ENCODE measurements around the gene IL17RB.
A peak's percentile ranks its signal among the peaks of the same experiment; 100 is the strongest.

The IL17RB gene, protein sequence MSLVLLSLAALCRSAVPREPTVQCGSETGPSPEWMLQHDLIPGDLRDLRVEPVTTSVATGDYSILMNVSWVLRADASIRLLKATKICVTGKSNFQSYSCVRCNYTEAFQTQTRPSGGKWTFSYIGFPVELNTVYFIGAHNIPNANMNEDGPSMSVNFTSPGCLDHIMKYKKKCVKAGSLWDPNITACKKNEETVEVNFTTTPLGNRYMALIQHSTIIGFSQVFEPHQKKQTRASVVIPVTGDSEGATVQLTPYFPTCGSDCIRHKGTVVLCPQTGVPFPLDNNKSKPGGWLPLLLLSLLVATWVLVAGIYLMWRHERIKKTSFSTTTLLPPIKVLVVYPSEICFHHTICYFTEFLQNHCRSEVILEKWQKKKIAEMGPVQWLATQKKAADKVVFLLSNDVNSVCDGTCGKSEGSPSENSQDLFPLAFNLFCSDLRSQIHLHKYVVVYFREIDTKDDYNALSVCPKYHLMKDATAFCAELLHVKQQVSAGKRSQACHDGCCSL

DNA sequence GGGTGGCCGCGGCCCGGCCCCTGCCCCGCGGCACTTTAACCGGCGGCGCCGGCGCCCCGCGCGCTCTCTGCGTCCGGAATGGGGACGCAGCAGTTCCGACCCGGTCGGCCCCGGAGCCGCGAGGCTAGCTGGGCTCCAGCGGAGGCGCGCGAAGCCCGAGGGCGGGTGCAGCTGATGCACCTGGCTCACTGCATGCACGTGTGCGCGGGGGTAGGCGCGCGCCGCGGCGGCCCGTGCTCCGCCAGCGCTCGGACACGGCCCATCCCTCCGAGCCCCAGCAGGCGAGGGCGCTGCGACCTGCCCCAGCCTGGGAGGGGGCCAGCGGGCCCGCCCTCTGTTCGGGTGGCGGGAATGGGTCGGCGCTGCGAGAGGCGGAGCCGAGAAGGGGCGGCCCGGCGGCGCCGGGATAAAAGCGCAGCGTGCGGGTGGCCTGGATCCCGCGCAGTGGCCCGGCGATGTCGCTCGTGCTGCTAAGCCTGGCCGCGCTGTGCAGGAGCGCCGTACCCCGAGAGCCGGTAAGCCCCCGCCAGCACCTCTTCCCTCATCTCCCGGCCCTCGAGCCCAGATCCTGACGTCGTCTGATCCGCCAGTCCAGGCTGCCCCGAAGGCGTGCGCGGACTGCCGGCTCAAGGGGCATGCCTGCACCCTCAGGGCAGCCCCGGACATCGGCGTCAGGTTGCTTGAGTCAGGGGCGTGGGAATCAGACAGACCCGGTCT is at the start of gene IL17RB, which contains the start of gene CHDH:
IL17RB (plus strand) TSS at position 435 of the 717 bp plus-strand sequence; CDS start at position 456, 21 bp downstream.
CHDH (minus strand) TSS at position 286 of the 717 bp plus-strand sequence. CDS start 22,411 bp downstream, outside the sequence.
- no peak for DNase-seq (ENCODE audit: low read depth in 2 of 2)

DNA sequence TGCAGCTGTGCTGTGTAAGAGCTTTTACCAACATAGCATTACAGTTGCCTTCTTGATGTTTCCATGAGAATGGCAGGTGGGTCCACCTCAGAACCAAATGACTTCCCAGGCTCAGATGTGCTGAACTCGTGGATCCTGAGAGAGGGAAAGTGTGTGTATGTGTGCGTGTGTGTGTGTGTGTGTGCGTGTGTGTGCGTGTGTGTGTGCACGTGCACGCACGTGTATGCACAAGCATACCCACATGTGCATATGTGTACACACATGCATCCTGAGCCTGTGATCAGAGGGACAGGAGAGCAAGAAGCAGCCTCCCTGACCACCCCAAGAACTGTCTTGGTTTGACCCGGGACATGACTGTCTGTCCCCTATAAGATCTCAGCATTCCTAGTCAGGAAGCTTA is 48.2 kb upstream of the IL17RB start:
- DNase-seq (ENCODE audit: low read depth in 2 of 2): no peak

DNA sequence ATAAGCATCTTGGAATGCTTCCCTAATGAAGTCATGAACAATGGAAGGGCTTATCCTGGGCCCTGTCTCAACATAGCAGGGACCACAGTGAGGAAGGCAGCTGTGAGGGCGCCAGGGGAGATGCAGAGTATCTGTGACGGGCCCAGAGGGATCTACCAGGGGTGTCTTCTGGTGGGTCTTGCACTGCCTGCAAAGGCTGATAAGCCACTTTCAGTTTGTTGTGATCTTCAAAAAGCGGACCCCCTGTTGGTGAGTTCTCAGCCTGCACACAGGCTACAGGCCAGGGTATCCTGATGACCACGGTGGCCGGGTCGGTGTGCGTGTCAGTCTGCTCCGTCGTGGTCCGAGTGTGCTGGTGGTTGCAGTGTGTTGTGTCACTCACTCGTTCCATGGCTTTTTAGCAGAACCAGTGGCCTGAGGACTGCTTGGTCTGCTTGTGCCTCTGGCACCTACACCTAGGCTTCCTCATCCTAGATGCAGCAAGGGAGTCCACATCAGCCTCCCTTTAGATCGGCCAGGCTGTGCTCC is 47.0 kb upstream of the IL17RB start:
- no peak for DNase-seq (ENCODE audit: low read depth in 2 of 2)

DNA sequence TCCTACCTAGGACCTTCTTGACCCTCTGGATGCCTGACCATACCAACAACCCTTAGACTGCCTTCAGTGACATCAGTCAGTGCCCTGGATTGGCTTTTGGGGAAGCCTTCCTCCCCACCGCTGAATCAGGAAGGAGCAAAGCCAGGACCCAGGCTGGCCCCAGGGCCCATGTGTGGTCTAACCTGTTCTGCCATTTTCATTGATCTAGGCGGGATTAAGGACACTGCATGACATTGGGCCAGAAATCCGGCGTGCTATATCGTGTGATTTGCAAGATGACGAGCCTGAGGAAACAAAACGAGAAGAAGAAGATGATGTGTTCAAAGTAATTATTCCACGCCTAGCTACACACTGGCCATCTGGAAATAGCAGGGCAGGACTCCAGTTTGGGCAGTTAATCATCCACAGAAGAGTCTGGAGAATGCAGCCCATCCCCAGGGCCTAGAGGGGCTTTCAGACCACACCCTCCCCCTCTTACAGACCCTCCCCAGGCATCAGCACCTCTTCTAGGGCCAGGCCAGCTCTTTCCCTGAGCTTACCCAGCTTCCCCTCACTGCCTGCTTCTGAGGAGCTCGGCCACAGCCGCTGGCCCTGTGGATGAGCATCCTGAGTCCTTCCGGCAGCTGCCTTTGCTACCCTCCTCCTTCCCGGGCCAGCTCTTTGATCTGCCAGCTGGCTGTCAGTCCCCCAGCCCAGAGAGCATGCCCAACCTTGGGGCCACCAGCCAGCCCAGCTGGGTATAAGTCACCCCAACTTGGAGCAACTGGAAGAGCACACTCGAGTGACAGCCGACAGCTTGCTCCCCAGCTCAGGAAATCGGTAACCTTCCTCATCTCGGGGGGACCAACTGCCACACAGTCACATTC is 46.1 kb upstream of the IL17RB start:
- no peak for DNase-seq (ENCODE audit: low read depth in 2 of 2)

DNA sequence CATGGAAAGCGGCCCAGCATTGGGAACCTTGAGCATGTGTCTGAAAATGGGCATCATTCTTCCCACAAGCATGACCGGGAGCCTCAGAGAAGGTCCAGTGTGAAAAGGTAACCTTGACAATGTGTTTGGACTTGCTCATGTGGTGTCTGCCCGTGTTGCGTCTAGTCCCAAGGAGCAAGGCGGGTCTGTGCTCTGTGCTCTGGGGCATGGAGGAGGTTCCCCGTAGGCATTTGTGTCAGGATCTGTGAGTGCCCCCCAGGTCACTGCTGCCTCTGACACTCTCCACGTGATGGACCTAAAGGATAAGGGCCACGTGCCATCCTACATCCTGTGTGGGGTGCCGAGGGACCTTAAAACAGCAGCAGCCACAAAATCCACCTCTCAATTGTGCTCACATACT is 45.0 kb upstream of the IL17RB start:
- DNase-seq (ENCODE audit: low read depth in 2 of 2): no peak

DNA sequence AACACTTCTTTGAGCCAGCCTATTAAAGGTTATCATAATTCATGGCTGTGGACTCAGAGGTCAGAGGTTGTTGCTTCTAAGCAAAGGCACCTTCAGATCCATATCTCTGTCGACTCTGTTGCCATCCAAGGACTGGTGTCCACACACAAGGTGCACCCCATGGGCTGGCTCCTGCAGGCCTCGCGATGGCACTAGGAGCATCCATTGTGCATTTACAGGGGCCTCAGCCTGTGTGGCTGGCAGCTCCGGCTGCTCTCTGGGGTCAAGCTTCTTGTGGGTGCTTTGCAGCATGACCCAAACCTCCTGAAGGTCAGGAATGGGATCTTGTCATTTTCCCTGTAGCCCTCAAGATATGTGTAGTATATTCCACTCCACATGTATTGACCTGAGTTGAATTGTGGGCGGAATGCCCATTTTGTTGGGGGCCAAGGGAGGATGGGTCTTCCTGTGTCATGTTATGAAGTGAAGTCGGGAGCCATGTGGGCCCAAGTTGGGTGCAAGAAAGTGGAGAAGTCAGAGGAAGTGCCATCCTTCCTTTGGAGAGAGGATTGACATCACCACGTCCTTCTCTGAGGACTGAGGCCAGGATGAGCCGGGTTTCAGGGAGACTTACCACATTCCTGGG is 44.0 kb upstream of the IL17RB start:
- DNase-seq (ENCODE audit: low read depth in 2 of 2): no peak

DNA sequence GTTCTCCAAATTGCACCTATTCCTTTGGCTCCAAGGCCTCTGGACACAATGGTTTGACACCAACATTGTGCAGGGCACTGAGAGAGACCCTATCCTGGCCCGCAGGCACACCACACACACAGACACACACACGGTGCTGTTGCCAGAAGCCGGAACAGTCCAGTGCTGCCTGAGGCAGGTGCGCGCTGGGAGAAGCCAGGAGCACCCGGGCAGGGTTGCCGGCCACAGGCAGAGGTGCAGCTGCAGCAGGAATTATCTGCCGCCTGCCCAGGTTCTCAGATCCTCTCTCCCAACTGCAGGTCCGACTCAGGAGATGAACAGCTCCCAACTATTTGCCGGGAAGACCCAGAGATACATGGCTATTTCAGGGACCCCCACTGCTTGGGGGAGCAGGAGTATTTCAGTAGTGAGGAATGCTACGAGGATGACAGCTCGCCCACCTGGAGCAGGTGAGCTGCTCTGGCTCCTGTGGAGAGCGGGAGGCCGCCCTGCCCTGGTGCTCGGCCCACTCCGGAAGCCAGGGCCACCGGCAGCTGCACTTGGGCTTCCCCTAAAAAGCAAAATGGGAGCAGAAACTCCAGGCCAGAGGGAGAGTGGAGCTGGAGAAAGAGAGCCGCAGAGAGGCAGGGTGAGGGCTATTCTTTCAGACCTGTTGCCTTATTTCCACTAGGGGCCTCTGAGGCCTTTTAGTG is 43.1 kb upstream of the IL17RB start:
- DNase-seq (ENCODE audit: low read depth in 2 of 2): no peak

DNA sequence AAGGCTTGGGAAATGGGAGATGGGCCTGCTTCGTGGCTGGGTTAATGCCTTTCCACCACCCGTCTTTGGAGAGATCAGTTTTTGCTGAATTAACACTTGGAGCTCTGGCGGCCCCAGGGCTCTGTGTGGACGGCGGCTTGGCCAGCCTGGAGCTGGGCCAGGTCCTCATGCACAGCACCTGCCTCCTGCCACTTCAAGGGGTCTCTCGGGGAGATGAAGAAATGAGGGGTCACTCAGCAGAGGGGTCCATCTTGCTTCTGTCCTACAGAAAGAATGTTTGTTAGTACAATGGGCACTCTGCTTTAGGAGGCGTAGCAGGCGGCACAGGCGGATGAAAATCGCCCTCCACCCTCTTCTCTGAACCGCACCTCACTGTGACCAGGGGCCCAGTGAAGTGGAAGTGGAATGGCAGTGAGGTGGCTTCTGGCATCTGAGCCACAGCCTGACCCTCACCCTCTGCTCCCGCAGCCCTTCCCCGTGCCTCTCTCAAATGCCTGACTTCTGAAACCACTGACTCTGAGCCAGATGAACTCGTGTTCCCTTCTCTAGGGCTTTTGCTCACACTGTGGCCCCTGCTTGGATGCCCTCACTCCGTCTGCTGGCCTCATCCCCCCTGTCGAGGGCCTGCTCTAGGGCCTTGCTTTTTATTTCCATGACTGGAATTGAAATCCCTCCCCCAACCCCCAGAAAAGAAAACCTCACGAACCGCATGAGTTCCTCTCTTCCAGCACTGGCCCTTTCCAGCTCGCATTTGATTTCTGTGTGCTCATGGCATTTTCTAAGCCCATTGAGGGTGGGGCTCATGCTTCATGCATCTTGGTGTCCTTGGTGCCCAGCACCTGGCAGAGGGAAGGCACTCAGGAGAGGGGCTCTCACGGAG is 42.3 kb upstream of the IL17RB start:
- DNase-seq (ENCODE audit: low read depth in 2 of 2): peak; percentile 12

DNA sequence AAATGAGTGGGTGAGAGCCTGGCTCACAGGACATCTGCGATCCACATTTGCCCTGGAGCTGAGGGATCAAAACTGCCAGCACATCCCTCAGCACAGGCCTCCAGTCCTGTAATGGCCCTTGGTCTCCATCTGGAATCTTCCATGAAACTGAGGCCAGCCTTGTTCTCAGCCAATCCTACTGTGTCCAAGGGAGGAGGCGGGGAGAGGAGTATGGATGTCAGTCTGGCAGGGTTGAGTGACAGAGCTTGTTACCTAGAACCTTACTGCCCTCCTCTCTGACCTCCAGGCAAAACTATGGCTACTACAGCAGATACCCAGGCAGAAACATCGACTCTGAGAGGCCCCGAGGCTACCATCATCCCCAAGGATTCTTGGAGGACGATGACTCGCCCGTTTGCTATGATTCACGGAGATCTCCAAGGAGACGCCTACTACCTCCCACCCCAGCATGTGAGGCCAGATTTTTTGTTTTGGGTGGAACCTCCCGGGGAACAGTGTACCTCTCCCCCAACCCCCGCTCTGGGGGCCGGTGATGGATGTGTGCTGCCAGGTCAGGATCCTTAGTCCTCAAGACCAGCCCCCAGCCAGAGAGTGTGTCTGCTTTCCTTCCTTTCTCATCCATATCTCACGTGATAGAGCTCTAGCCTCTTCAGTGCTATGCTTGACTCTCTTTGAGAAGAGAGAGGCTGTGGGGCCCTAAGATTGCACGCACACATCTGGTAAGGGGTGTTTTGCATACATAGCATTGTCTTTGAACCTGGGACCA is 41.5 kb upstream of the IL17RB start:
- DNase-seq (ENCODE audit: low read depth in 2 of 2): peak; percentile 74 to 75

DNA sequence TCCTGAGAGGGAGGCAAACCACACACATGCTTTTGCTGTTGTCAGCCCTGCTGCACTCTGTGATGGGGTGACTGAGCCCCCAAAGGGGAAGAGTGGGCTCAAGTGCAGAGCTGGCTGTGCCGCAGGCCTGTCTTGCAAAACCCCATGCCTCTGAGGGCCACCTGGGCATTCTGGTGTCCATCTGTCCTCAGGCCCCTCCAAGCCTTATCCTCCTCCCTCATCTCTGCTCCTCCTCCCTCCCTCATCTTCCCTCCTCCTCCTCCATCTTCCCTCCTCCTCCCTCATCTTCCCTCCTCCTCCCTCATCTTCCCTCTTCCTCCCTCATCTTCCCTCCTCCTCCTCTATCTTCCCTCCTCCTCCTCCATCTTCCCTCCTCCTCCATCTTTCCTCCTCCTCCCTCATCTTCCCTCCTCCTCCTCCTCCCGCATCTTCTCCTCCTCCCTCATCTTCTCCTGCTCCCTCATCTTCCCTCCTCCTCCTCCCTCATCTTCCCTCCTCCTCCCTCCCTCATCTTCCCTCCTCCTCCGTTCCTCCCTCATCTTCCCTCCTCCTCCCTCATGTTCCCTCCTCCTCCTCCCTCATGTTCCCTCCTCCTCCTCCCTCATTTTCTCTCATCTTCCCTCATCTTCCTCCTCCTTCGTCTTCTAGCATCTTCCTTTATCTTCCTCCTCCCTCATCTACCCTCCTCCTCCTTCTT is 40.8 kb upstream of the IL17RB start:
- no peak for DNase-seq (ENCODE audit: low read depth in 2 of 2)

DNA sequence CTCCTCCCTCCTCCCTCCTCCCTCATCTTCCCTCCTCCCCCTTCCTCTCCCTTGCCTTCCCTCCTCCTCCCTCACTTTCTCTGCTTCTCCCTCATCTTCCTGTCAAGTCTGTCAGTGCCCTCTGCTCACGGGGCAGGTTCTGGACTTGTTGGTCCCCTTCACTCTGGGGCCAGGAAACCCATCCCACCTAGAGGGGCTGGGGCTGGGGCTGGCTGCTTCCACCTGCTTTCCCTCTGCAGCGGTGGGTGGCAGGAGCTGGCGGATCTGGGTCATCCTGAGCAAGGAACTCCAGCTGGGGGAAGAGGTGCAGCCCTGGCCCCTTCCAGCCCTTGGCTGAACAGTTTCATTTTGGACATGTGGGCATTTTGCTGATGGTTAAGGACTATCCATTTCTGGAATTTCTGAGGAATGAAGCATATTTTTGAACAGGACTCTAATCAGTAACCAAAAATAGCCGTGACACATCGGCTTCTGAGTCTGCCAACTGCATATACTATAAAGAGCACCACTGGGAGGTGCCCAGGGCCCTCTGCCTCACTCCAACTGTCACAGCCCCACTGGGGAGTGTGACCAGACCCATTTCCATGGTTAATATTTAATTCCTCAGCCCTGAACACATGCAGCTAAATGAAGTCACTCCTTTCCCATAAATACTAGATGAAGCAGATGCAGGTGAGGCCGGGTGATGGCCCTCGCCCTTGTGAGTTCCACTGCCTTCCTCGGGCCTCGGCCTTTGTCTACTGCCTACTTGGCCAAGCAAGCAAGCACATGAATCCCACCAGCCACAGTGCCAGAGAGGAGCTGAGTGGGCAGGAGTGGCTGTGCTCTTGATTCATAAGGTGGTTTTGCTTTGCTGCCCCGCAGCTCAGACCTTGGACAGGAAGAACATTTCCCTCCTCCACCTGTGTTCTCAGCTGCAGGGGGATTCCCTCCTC is 39.9 kb upstream of the IL17RB start:
- peak; percentile 54 to 57 for DNase-seq (ENCODE audit: low read depth in 2 of 2)

DNA sequence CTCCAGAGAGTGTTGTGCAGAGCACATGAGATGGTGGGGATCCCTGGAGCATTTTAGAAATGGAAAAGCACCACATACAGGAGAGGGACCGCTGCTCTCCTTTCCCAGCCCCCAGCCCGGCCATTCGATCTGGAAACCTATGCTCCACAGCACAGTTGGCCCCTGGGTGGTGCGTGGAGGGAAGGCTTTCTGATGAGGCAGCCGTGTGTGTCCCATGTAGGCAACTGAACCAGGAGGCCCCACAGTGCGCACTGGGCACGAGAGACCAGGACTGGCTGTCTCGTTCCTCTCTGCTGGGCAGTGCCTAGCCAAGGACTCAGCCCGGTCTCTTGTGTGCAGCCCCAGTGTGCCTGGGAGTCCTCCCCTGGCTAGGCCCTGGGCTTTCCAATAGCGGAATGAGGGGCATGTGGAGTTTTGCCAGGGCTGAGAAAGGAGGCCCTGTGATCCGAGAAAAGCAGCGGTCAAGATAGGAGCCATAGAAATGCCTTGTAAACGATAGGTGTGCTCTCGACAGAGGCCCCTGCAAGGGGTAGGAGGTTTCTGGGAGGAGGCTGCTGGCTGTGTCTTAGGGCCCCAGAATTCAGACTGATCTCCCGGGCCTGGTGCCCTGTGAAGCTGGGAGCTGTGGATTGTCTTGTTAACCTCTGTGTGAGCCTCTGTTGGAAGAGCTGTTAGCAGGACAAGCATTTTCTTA is 39.1 kb upstream of the IL17RB start:
- DNase-seq (ENCODE audit: low read depth in 2 of 2): no peak

DNA sequence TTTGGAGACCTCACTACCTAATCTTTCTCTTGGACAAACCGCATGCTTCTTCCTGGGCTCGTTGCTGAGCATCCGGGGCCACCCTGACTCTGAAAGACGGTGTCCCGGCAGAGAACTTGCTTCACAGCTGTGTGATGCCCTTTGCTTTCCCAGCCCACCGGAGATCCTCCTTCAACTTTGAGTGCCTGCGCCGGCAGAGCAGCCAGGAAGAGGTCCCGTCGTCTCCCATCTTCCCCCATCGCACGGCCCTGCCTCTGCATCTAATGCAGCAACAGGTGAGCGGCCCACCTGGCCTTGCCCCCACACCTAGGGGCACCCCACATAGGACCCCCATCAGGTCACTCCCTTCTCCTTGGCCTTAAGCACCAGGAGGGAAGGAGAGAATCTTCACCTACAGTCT is 37.9 kb upstream of the IL17RB start:
- DNase-seq (ENCODE audit: low read depth in 2 of 2): no peak

DNA sequence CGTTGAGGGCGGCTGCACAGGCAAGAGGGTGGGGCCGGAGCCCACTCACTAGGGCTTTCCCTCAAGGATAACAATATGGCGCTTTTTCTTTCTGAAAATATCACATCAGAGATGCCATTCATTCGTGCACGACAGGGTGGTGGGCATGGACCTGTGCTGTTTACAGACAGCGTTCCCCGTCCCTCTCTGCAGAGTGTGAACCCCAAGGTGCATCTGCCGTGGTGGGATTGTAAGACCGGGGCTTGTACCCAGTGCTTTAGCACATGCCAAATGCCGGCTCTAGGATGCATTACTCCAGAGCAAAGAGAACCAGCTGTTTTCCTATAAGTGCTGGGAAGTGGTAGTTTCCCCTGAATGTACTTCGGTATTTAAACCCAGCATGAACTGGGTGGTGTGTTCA is 37.1 kb upstream of the IL17RB start:
- no peak for DNase-seq (ENCODE audit: low read depth in 2 of 2)

DNA sequence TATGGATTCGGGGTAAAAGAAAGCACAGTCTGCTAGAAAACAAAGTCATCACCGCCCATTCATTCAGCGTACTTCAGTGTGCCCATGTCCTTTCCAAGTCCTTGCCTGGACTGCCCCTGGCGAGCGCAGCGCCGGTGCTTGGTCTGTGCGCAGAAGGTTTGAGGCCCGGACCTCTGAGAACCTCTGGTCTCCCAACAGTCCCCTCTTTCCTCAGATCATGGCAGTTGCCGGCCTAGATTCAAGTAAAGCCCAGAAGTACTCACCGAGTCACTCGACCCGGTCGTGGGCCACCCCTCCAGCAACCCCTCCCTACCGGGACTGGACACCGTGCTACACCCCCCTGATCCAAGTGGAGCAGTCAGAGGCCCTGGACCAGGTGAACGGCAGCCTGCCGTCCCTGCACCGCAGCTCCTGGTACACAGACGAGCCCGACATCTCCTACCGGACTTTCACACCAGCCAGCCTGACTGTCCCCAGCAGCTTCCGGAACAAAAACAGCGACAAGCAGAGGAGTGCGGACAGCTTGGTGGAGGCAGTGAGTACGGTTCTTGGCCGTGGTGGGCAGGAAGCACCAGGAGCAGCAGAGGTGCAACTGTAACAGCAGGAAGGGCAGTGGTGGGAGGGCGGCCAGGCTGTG is 36.5 kb upstream of the IL17RB start:
- DNase-seq (ENCODE audit: low read depth in 2 of 2): no peak

Data from fibroblast of skin of left quadriceps (primary cell).